Sigmoid colon (tissue), 3 donors: ENCODE data around the gene CDH23.

Source experiments
- CTCF ChIP-seq, 4 experiments: fragments of 450-650 bp in 3 of 4; fragments of 200-600 bp in 1 of 4; IDR thresholded peaks; one replicate each; pipeline ENCODE4 v1.5.1; 2016 to 2019; ENCODE audit warnings: antibody characterized with exemption in 4 of 4, mild to moderate bottlenecking in 3 of 4, moderate library complexity in 2 of 4
- POLR2A ChIP-seq, 2 donors: fragments of 450-650 bp; IDR thresholded peaks; one replicate each; pipeline ENCODE4 v1.6.1; 2016; ENCODE audit warnings: antibody characterized with exemption in 2 of 2, mild to moderate bottlenecking in 2 of 2, moderate library complexity in 2 of 2

GRCh38 chr10:71620642-71621041, 223.9 kb downstream of the CDH23 start:
- TF ChIP-seq CTCF (IDR thresholded peaks at IDR 0.05) (no peak), POLR2A (IDR thresholded peaks at IDR 0.05) (no peak)
